NB4 (cell line): ENCODE data around the gene SYMPK.

ENCODE experiments used
- MYC ChIP-seq: IDR thresholded peaks from 2 replicates; pipeline ENCODE4 v1.6.1; 2011; ENCODE audit warnings: low read depth, low read length
- POLR2A ChIP-seq: IDR thresholded peaks from 2 replicates; pipeline ENCODE4 v1.6.1; 2011; ENCODE audit warnings: mild to moderate bottlenecking; ENCODE audit not compliant: insufficient read length; ENCODE audit errors: extremely low read depth
- TF ChIP-seq, protein P1 (sequence below): IDR thresholded peaks from one replicate; pipeline ENCODE4 v1.5.1; 2012; ENCODE audit warnings: low read depth, low read length

DNA sequence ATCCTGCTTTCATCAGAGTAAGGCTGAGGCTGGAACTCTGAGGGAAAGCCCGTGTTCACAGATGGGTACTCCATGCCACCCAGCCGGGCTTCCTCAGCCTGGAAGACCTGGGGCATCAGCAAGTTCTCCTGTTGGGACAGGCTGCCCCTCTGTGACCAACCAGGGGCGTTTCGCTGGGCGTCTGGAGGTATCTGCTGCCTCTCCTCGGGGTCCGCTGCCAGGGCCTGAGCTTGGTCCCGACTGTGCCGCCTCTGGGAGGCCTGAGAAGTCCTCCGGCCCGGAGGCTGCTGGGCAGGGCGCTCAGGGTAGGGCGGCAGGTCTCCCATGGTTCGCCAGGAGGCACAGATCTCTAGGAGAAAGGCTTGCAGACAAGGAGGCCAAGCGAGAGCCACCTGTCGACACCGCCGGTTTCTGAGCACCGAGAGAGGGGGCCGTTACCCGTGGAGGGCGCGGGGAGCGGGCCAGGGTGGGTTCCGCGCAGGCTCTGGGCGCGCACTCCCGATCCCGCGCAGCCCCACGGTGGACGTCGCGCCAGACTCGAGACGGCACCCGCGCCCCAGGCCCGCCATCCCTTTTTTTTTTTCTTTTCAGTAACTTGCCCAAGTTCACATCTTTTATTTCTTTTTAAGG is 48.0 kb downstream of the SYMPK start, which contains the start of gene RSPH6A:
- no peak for TF ChIP-seq POLR2A
- no peak for TF ChIP-seq MYC
- TF ChIP-seq, protein P1, sequence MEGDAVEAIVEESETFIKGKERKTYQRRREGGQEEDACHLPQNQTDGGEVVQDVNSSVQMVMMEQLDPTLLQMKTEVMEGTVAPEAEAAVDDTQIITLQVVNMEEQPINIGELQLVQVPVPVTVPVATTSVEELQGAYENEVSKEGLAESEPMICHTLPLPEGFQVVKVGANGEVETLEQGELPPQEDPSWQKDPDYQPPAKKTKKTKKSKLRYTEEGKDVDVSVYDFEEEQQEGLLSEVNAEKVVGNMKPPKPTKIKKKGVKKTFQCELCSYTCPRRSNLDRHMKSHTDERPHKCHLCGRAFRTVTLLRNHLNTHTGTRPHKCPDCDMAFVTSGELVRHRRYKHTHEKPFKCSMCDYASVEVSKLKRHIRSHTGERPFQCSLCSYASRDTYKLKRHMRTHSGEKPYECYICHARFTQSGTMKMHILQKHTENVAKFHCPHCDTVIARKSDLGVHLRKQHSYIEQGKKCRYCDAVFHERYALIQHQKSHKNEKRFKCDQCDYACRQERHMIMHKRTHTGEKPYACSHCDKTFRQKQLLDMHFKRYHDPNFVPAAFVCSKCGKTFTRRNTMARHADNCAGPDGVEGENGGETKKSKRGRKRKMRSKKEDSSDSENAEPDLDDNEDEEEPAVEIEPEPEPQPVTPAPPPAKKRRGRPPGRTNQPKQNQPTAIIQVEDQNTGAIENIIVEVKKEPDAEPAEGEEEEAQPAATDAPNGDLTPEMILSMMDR = no peak
